B cell (primary cell): Measurements from ENCODE around the gene FAM237A.

Source experiments
- CTCF ChIP-seq: fragments of 200-600 bp; IDR thresholded peaks from one replicate; pipeline ENCODE4 v1.8.0; 2022; ENCODE audit warnings: antibody characterized with exemption, mild to moderate bottlenecking
- EZH2 ChIP-seq: IDR thresholded peaks from 2 replicates; pipeline ENCODE4 v1.6.1; 2012; ENCODE audit warnings: borderline replicate concordance, low read depth, mild to moderate bottlenecking, moderate library complexity, low read length; ENCODE audit not compliant: insufficient read depth, poor library complexity, severe bottlenecking

DNA sequence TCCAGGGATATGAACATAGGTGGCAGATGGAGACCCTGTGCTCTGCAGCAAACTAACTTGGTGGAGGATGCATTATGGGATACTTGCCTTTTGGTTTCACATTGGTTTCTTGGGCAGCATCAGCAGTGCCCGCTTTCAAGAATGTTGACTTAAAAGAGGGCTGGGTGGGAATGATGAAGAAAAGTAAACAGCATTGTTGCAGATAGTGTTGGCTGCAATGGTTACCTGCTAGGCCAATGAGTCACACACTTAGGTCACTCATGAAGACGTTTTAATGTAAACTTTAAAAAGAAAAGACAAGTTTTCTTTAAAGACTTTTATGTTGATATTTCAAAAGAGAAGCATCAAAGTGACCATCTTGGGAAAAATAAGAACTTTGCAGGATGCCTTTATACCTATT is 26.1 kb upstream of the FAM237A start:
- TF ChIP-seq CTCF (no peak), EZH2 (no peak)
